Mucosa of descending colon (tissue), 3 donors: ENCODE data around the gene EPOP. TPM values are rescaled to one million over a fixed set of nuclear protein-coding genes. Genes with fewer than 3 reads are reported as not detected.
"Not testable (repeated sequence)": the region's sequence is repeated elsewhere in the genome, so short reads cannot be mapped to it uniquely, and the experiment has no call there.

Experiments used
- ATAC-seq: fragments of 200-7000 bp; cut with Tn5 transposase; one replicate; pipeline ENCODE4 v1.9.1; 2020; ENCODE audit warnings: mild to moderate bottlenecking, moderate library complexity
- DNase-seq, 3 donors: peaks; one replicate each; pipeline ENCODE4 v3.0.0-alpha.2; 2020
- H3K36me3 ChIP-seq: fragments of 200-600 bp; one replicate; pipeline ENCODE4 v1.8.0; 2021; ENCODE audit warnings: low read depth, mild to moderate bottlenecking
- H3K4me1 ChIP-seq: fragments of 200-600 bp; one replicate; pipeline ENCODE4 v1.8.0; 2021; ENCODE audit warnings: low read depth, mild to moderate bottlenecking
- H3K4me3 ChIP-seq: fragments of 200-600 bp; one replicate; pipeline ENCODE4 v1.8.0; 2021; ENCODE audit warnings: mild to moderate bottlenecking
- H3K9me3 ChIP-seq: fragments of 200-600 bp; one replicate; pipeline ENCODE4 v1.8.0; 2021; ENCODE audit warnings: mild to moderate bottlenecking
- CTCF ChIP-seq: fragments of 200-600 bp; IDR thresholded peaks from one replicate; pipeline ENCODE4 v1.8.0; 2022; ENCODE audit warnings: antibody characterized with exemption, mild to moderate bottlenecking
- intact Hi-C, 2 donors: fragments of 100-400 bp; cut with DNase I in 1 of 2; cut with micrococcal nuclease in 1 of 2; formaldehyde crosslinking; loops; one replicate each; pipeline versions ENCODE4 v1.11.0 to v1.11.1; 2022; cut with DNase I, micrococcal nuclease
- microRNA-seq: library from miRNA; unstranded; fragments of <30 nt; microRNA quantifications from one replicate; pipeline ENCODE4, GENCODE V29; 2019
- total RNA-seq, 3 donors: library from RNA; stranded (reverse); fragmentation: NEBNext Ultra II Directional in 2 of 3; extraction: Animal tissue kit (Norgen Biotek cat#: 25700) in 2 of 3; gene quantifications; one replicate each; pipeline versions ENCODE4 v1.2.1 to v1.2.4, GENCODE V29; 2021 to 2023
- donor health status: DM: no; HTN: no; CAD: no; lungs with moderate emphysema.
- donor health status: DM: no; HTN: no; CAD: no.
- donor health status: DM: no; HTN: yes; CAD: no.

EPOP gene
- total RNA-seq, 3 donors from 2014 or later, result 0.75 to 1.1 TPM; not detected in 1

DNA sequence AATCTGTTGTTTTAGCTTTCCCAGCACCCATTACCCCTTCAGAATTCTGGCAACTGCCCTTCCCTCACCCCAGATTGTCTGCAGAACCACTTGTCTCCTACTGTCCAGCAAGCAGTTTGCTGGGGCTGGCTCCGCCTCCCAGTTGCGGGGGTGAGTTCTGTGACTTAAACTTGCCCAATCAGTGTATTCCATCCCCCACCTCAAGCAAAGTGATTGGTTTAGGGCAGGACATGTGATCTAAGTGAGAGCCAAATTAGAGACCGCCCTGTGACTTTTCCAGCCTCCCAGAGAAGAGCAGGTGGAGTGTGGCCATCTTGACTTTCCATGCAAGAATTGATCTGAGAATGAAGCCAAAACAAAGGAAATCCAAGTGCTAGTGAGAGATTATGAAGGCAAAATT, 46.3 kb downstream of the EPOP start:
- no peak overlapping the region for H3K4me3 ChIP-seq
- DNase-seq, result no peak
- no peaks in the 10 kb centered on the region for H3K9me3 ChIP-seq
- intact Hi-C loops, result no loop called here
- H3K4me1 ChIP-seq, result no peaks in the 10 kb centered on the region
- no peak for TF ChIP-seq CTCF
- ATAC-seq, result peak; percentile 21
- H3K36me3 ChIP-seq, result no peaks in the 10 kb centered on the region

- Histone ChIP-seq H3K4me1 (no peaks in the 10 kb centered on the region), H3K36me3 (no peaks in the 10 kb centered on the region), H3K4me3 (no peak overlapping the region), H3K9me3 (no peaks in the 10 kb centered on the region)
- intact Hi-C loops, result no loop called here
- DNase-seq, result no peak
- no peak for ATAC-seq
- no peak for TF ChIP-seq CTCF
These were observed 46.8 kb downstream of the EPOP start for GRCh38 chr17:38627957-38628356.

- DNase-seq, ATAC-seq, intact Hi-C loops, H3K36me3 ChIP-seq, H3K4me3 ChIP-seq, H3K9me3 ChIP-seq, H3K4me1 ChIP-seq: not testable (repeated sequence)
These were observed 48.0 kb downstream of the EPOP start for GRCh38 chr17:38626606-38627226.

DNA sequence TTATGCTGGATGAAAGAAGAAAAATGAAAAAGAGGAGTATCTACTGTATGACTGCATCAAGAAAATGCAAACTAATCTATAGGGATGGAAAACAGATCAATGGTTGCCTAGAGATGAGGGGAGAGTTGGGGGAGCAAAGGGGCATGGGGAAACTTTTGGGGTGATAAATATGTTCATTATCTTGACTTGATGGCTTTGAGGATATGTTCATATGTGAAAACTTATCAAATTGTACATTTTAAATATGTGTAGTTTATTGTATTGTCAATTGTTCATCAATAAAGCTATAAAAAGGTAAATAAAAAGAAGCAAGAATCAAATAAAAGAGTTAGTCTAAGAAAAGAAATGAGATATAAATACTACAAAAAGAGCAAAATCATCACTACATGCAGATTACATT, 49.3 kb downstream of the EPOP start:
- Histone ChIP-seq H3K4me3 (no peak overlapping the region), H3K9me3 (no peaks in the 10 kb centered on the region), H3K4me1 (no peaks in the 10 kb centered on the region), H3K36me3 (no peaks in the 10 kb centered on the region)
- intact Hi-C loops, result no loop called here
- no peak for TF ChIP-seq CTCF
- DNase-seq (no peak), ATAC-seq (no peak)

- DNase-seq, intact Hi-C loops, H3K4me1 ChIP-seq, ATAC-seq, H3K4me3 ChIP-seq, H3K9me3 ChIP-seq, H3K36me3 ChIP-seq: not testable (repeated sequence)
These were observed 49.9 kb downstream of the EPOP start for GRCh38 chr17:38624782-38625355.

Small RNA genes lying within 50 kb of the gene (microRNA-seq; reads per million reads assigned to microRNA genes)
- gene MIR4726 (not detected), gene MIR4734 (not detected)

Other genes with a start within 250 kb of the EPOP start
- gene ARHGAP23, start 246.5 kb downstream of the EPOP start, total RNA-seq, result 10 to 100 TPM in 2 of 3 donors, 1 to 10 TPM in 1; 6.1 to 44.6 (median 12.6) TPM
- 1 to 10 TPM; 2.3 to 7.0 (median 2.5) TPM for gene SRCIN1, start 69.0 kb downstream of the EPOP start, total RNA-seq
- 100 to 1,000 TPM in 2 of 3 donors, 10 to 100 TPM in 1; 90.1 to 164 (median 112) TPM for gene MLLT6, start 30.3 kb upstream of the EPOP start, total RNA-seq
- 100 to 1,000 TPM in 1 of 3 donors, 10 to 100 TPM in 2; 60.8 to 101 (median 91.8) TPM for gene CISD3, start 55.4 kb upstream of the EPOP start, total RNA-seq
- 10 to 100 TPM; 23.8 to 30.7 (median 25.5) TPM for gene PCGF2, start 73.4 kb upstream of the EPOP start, total RNA-seq
- gene PSMB3, start 77.8 kb upstream of the EPOP start, total RNA-seq, result 100 to 1,000 TPM; 129 to 197 (median 145) TPM
- 10 to 100 TPM; 16.7 to 44.8 (median 20.6) TPM for gene PIP4K2B, start 124.6 kb upstream of the EPOP start, total RNA-seq
- gene CWC25, start 150.4 kb upstream of the EPOP start, total RNA-seq, result 10 to 100 TPM; 21.7 to 26.5 (median 25.6) TPM
- gene RPL23, start 178.8 kb upstream of the EPOP start, total RNA-seq, result 1,000 to 10,000 TPM in 1 of 3 donors, 100 to 1,000 TPM in 2; 838 to 1,044 (median 919) TPM
- gene LASP1, start 195.1 kb upstream of the EPOP start, total RNA-seq, result 100 to 1,000 TPM; 163 to 286 (median 276) TPM